HEK293T (cell line): Measurements from ENCODE around the gene GCNT2.

Source experiments
- BHLHE40 ChIP-seq: fragments of 450-650 bp; IDR thresholded peaks from 2 replicates; pipeline ENCODE4 v1.6.1; 2016; ENCODE audit warnings: mild to moderate bottlenecking, moderate library complexity, borderline replicate concordance
- ELF4 ChIP-seq: fragments of 450-650 bp; IDR thresholded peaks from 2 replicates; pipeline ENCODE4 v1.6.1; 2017; ENCODE audit warnings: antibody characterized with exemption
- FOXK2 ChIP-seq: fragments of 450-650 bp; IDR thresholded peaks from 2 replicates; pipeline ENCODE4 v1.6.1; 2016; ENCODE audit warnings: mild to moderate bottlenecking
- NFRKB ChIP-seq: fragments of 450-650 bp; IDR thresholded peaks from 2 replicates; pipeline ENCODE4 v1.6.1; 2016; ENCODE audit warnings: mild to moderate bottlenecking, moderate library complexity
- SUZ12 ChIP-seq: fragments of 450-650 bp; IDR thresholded peaks from 2 replicates; pipeline ENCODE4 v1.6.1; 2016; ENCODE audit warnings: mild to moderate bottlenecking
- TARDBP ChIP-seq: fragments of 450-650 bp; IDR thresholded peaks from 2 replicates; pipeline ENCODE4 v1.6.1; 2016

DNA sequence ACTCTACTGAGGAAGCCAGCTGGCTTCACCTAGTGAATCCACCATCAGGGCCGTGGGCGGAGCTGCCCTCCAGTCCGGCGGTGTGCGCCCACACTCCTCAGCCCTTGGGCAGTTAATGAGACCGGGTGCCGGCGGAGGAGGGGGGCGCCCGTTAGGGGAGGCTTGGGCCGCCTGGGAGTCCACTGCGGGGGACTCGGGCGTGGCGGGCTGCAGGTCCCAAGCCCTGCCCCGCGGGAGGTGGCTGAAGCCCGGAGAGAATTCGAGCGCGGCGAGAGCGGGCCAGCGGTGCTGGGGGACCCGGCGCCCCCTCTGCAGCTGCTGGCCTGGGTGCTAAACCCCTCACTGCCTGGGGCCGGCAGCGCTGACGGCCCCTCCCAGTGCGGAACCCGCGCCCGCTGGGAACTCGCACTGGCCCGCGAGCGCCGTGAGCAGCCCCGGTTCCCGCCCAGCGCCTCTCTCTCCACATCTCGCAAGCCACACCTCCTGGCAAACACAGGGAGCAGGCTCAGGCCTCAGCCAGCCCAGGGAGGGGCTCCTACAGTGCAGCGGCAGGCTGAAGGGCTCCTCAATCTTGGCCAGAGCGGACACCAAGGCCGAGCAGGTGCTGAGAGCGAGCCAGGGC, 38.4 kb upstream of the GCNT2 start:
- TF ChIP-seq ELF4 (no peak), NFRKB (no peak), BHLHE40 (no peak), FOXK2 (no peak), SUZ12 (no peak), TARDBP (no peak)
